Ovary (tissue), 3 donors: ENCODE results near the gene DHX9.

Experiments
- CTCF ChIP-seq, 3 donors: fragments of 450-650 bp in 2 of 3; fragments of 200-600 bp in 1 of 3; IDR thresholded peaks; one replicate each; pipeline versions ENCODE4 v1.5.1 to v1.8.0; 2016 to 2022; ENCODE audit warnings: antibody characterized with exemption in 3 of 3, mild to moderate bottlenecking in 1 of 3
- EP300 ChIP-seq: sonication (generic); formaldehyde crosslinking; IDR thresholded peaks from one replicate; pipeline ENCODE4 v1.6.1; 2017; ENCODE audit warnings: antibody characterized with exemption
- POLR2A ChIP-seq: fragments of 450-650 bp; IDR thresholded peaks from one replicate; pipeline ENCODE4 v1.6.1; 2017; ENCODE audit warnings: antibody characterized with exemption, mild to moderate bottlenecking, moderate library complexity
- donor health status: DM: no; HTN: no; CAD: no.

GRCh38 chr1:182841368-182841988 is 2.3 kb downstream of the DHX9 start:
- TF ChIP-seq CTCF (IDR thresholded peaks at IDR 0.05) = no peak
- TF ChIP-seq POLR2A = no peak
- TF ChIP-seq EP300 = no peak
